ENCODE measurements around the gene PIP5K1C.

DNA sequence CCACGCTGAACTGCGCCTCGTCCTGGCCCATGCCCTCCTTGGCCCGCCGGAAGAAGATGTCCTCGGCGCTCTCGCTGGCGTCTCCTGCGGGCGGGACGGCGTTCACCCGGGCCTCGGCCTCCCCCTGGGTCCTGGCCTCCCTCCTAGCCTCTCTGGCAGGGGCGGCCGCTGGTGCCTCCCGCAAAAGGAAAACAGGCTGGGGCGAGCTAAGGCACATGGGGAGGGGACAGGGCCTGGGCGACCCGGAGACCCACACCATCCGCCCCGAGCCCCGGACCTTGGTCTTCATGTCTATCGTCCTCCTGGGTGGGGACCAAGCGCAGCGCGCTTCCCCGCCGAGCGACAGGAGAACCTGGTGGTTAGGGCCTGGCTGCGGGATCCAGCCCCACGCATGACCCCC, 87.9 kb downstream of the PIP5K1C start:
- TF ChIP-seq, protein P1, sequence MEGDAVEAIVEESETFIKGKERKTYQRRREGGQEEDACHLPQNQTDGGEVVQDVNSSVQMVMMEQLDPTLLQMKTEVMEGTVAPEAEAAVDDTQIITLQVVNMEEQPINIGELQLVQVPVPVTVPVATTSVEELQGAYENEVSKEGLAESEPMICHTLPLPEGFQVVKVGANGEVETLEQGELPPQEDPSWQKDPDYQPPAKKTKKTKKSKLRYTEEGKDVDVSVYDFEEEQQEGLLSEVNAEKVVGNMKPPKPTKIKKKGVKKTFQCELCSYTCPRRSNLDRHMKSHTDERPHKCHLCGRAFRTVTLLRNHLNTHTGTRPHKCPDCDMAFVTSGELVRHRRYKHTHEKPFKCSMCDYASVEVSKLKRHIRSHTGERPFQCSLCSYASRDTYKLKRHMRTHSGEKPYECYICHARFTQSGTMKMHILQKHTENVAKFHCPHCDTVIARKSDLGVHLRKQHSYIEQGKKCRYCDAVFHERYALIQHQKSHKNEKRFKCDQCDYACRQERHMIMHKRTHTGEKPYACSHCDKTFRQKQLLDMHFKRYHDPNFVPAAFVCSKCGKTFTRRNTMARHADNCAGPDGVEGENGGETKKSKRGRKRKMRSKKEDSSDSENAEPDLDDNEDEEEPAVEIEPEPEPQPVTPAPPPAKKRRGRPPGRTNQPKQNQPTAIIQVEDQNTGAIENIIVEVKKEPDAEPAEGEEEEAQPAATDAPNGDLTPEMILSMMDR (IDR thresholded peaks at IDR 0.05), result no peak
- TF ChIP-seq POLR2A (IDR thresholded peaks at IDR 0.05), result no peak

Measured in esophagus squamous epithelium (tissue), 4 donors.